ENCODE measurements around the gene RASGRF1. TPM values are rescaled to one million over a fixed set of nuclear protein-coding genes. Genes with fewer than 3 reads are reported as not detected.

RASGRF1 gene
- total RNA-seq, 4 donors from 2014 or later: not detected

GRCh38 chr15:79051941-79052731 is 38.4 kb downstream of the RASGRF1 start:
- DNase-seq (no peak), ATAC-seq (no peak)
- in situ Hi-C loops (cut with MboI; ENCODE audit: low sequenced_read_pairs in 4 of 4) (no loop called here), intact Hi-C loops (cut with DNase I; ENCODE audit: low total_unique reads) (no loop called here)
- H3K36me3 ChIP-seq: no peaks in the 10 kb centered on the region
- H3K27me3 ChIP-seq: no peaks in the 10 kb centered on the region
- no peak overlapping the region for H3K27ac ChIP-seq
- H3K4me3 ChIP-seq: no peak overlapping the region
- no peaks in the 10 kb centered on the region for H3K4me1 ChIP-seq
- no peaks in the 10 kb centered on the region for H3K9me3 ChIP-seq
- TF ChIP-seq POLR2A (IDR thresholded peaks at IDR 0.05) (no peak), CTCF (IDR thresholded peaks at IDR 0.05 in 4 of 5, conservative IDR thresholded peaks at IDR 0.05 in 1 of 5) (no peak)

GRCh38 chr15:79051029-79051428 is 39.6 kb downstream of the RASGRF1 start:
- no peaks in the 10 kb centered on the region for H3K36me3 ChIP-seq
- TF ChIP-seq CTCF (IDR thresholded peaks at IDR 0.05 in 4 of 5, conservative IDR thresholded peaks at IDR 0.05 in 1 of 5): no peak
- TF ChIP-seq POLR2A (IDR thresholded peaks at IDR 0.05): no peak
- H3K4me3 ChIP-seq: no peak overlapping the region
- in situ Hi-C loops (cut with MboI; ENCODE audit: low sequenced_read_pairs in 4 of 4) (no loop called here), intact Hi-C loops (cut with DNase I; ENCODE audit: low total_unique reads) (no loop called here)
- H3K27me3 ChIP-seq: no peaks in the 10 kb centered on the region
- DNase-seq (no peak), ATAC-seq (no peak)
- no peaks in the 10 kb centered on the region for H3K9me3 ChIP-seq
- no peak overlapping the region for H3K27ac ChIP-seq
- no peaks in the 10 kb centered on the region for H3K4me1 ChIP-seq

GRCh38 chr15:79050341-79050740 is 40.2 kb downstream of the RASGRF1 start:
- in situ Hi-C loops (cut with MboI; ENCODE audit: low sequenced_read_pairs in 4 of 4): no loop called here
- ATAC-seq (no peak), DNase-seq (no peak)
- H3K4me1 ChIP-seq: no peaks in the 10 kb centered on the region
- H3K27ac ChIP-seq: no peak overlapping the region
- H3K36me3 ChIP-seq: no peaks in the 10 kb centered on the region
- no peaks in the 10 kb centered on the region for H3K9me3 ChIP-seq
- no peaks in the 10 kb centered on the region for H3K27me3 ChIP-seq
- TF ChIP-seq CTCF (IDR thresholded peaks at IDR 0.05 in 4 of 5, conservative IDR thresholded peaks at IDR 0.05 in 1 of 5): no peak
- H3K4me3 ChIP-seq: no peak overlapping the region
- intact Hi-C loops (cut with DNase I; ENCODE audit: low total_unique reads): no loop called here

- no peak overlapping the region for H3K4me3 ChIP-seq
- in situ Hi-C loops (cut with MboI; ENCODE audit: low sequenced_read_pairs in 4 of 4): no loop called here
- TF ChIP-seq CTCF (IDR thresholded peaks at IDR 0.05 in 4 of 5, conservative IDR thresholded peaks at IDR 0.05 in 1 of 5) (no peak), POLR2A (IDR thresholded peaks at IDR 0.05) (no peak)
Measured at GRCh38 chr15:79049416-79049815, 41.2 kb downstream of the RASGRF1 start.

More at GRCh38 chr15:79049416-79049815, 41.2 kb downstream of the RASGRF1 start:
- DNase-seq (no peak), ATAC-seq (no peak)
- H3K27me3 ChIP-seq: no peaks in the 10 kb centered on the region
- H3K27ac ChIP-seq: no peak overlapping the region
- H3K9me3 ChIP-seq: no peaks in the 10 kb centered on the region
- intact Hi-C loops (cut with DNase I; ENCODE audit: low total_unique reads): no loop called here
- H3K4me1 ChIP-seq: no peaks in the 10 kb centered on the region
- no peaks in the 10 kb centered on the region for H3K36me3 ChIP-seq
